K562 (cell line): ENCODE measurements around the gene LILRB3. TPM values are rescaled to one million over a fixed set of nuclear protein-coding genes. Genes with fewer than 3 reads are reported as not detected.

Experiments
- ARHGAP35 ChIP-seq: fragments of 450-650 bp; IDR thresholded peaks from 2 replicates; pipeline ENCODE4 v1.6.1; 2018; ENCODE audit not compliant: partially characterized antibody
- CREM ChIP-seq: IDR thresholded peaks from 2 replicates; pipeline ENCODE4 v1.6.1; 2014; ENCODE audit warnings: antibody characterized with exemption, low read depth
- FIP1L1 ChIP-seq: fragments of 200-400 bp; formaldehyde crosslinking; IDR thresholded peaks from 2 replicates; pipeline ENCODE4 v1.6.1; 2018; ENCODE audit warnings: mild to moderate bottlenecking, low read depth, low read length; ENCODE audit not compliant: poor library complexity, severe bottlenecking
- FOXJ3 ChIP-seq: sonication (generic); formaldehyde crosslinking; IDR thresholded peaks from 2 replicates; pipeline ENCODE4 v1.4.0; 2020; ENCODE audit warnings: mild to moderate bottlenecking, missing genetic modification reagents
- MIER1 ChIP-seq: fragments of 450-650 bp; IDR thresholded peaks from 2 replicates; pipeline ENCODE4 v1.6.1; 2016; ENCODE audit warnings: antibody characterized with exemption, mild to moderate bottlenecking, low read depth
- NFIC ChIP-seq: fragments of 450-650 bp; IDR thresholded peaks from 2 replicates; pipeline ENCODE4 v1.6.1; 2017; ENCODE audit warnings: mild to moderate bottlenecking, inconsistent platforms
- RBM14 ChIP-seq: fragments of 200-400 bp; formaldehyde crosslinking; IDR thresholded peaks from 2 replicates; pipeline ENCODE4 v1.6.1; 2018; ENCODE audit warnings: low read depth, mild to moderate bottlenecking, low read length, moderate library complexity, borderline replicate concordance; ENCODE audit not compliant: insufficient read depth
- SIX5 ChIP-seq, 2 experiments: IDR thresholded peaks; 2 replicates each; pipeline ENCODE4 v1.6.1; 2011; ENCODE audit warnings: low read length in 2 of 2, borderline replicate concordance in 1 of 2, low read depth in 1 of 2, mild to moderate bottlenecking in 1 of 2, moderate library complexity in 1 of 2; ENCODE audit not compliant: insufficient read depth in 1 of 2
- THRAP3 ChIP-seq: fragments of 450-650 bp; IDR thresholded peaks from 2 replicates; pipeline ENCODE4 v1.6.1; 2016; ENCODE audit warnings: mild to moderate bottlenecking, inconsistent platforms, borderline replicate concordance
- ZBTB34 ChIP-seq: fragments of 250-450 bp; sonication (Bioruptor Pico); IDR thresholded peaks from 2 replicates; pipeline ENCODE4 v1.8.0; 2021; ENCODE audit warnings: mild to moderate bottlenecking, moderate library complexity
- ZNF217 ChIP-seq: sonication (generic); formaldehyde crosslinking; IDR thresholded peaks from 2 replicates; pipeline ENCODE4 v1.8.0; 2022; ENCODE audit warnings: mild to moderate bottlenecking, missing genetic modification reagents
- ZNF239 ChIP-seq: fragments of 250-450 bp; sonication (Bioruptor Pico); IDR thresholded peaks from 2 replicates; pipeline ENCODE4 v1.4.0; 2020; ENCODE audit warnings: mild to moderate bottlenecking
- ZNF282 ChIP-seq: sonication (generic); formaldehyde crosslinking; IDR thresholded peaks from 2 replicates; pipeline ENCODE4 v1.8.1; 2023; ENCODE audit warnings: missing genetic modification reagents
- ZNF347 ChIP-seq: fragments of 450-650 bp; formaldehyde crosslinking; IDR thresholded peaks from 2 replicates; pipeline ENCODE4 v1.4.0; 2020; ENCODE audit warnings: low read depth, mild to moderate bottlenecking, moderate library complexity
- ZSCAN32 ChIP-seq: fragments of 450-650 bp; formaldehyde crosslinking; IDR thresholded peaks from 2 replicates; pipeline ENCODE4 v1.4.0; 2020; ENCODE audit warnings: mild to moderate bottlenecking, moderate library complexity
- polyA plus RNA-seq, 8 experiments: library from polyadenylated mRNA; depleted of rRNA in 4 of 8; stranded (reverse) in 5 of 8; unstranded in 3 of 8; fragments of >200 nt; fragmentation: Nextera tagmentation in 2 of 8; fragmentation: Illumina TruSeq in 1 of 8; extraction: Ambion mirVana in 2 of 8; extraction: Trizol in 1 of 8; gene quantifications; 2 replicates each; pipeline versions ENCODE4 v1.2.1 to v1.2.3, GENCODE V29; 2011 to 2014; ENCODE audit warnings: inconsistent platforms in 1 of 8, missing spikeins in 1 of 8
- total RNA-seq, 7 experiments: library from RNA; depleted of rRNA in 6 of 7; stranded (reverse); fragments of >200 nt in 6 of 7; fragmentation: Illumina TruSeq in 2 of 7; extraction: Trizol in 2 of 7; gene quantifications; 2 replicates each; pipeline versions ENCODE4 v1.2.1 to v1.2.3, GENCODE V29; 2011 to 2021; ENCODE audit warnings: low replicate concordance in 1 of 7
- TF ChIP-seq, protein P1 (sequence below): fragments of 200-400 bp; formaldehyde crosslinking; IDR thresholded peaks from 2 replicates; pipeline ENCODE4 v1.6.1; 2017; ENCODE audit warnings: mild to moderate bottlenecking, low read depth, low read length, moderate library complexity
- TF ChIP-seq, protein P2 (sequence below), 2 experiments: IDR thresholded peaks; 2 replicates each; pipeline ENCODE4 v1.6.1; 2011; ENCODE audit warnings: borderline replicate concordance in 1 of 2, control low read depth in 1 of 2, low read depth in 1 of 2, low read length in 1 of 2, mild to moderate bottlenecking in 1 of 2, mixed read lengths in 1 of 2, moderate library complexity in 1 of 2; ENCODE audit not compliant: insufficient read depth in 1 of 2, insufficient read length in 1 of 2, poor library complexity in 1 of 2, severe bottlenecking in 1 of 2; ENCODE audit errors: extremely low read depth in 1 of 2
- TF ChIP-seq, protein P3 (sequence below): fragments of 450-650 bp; IDR thresholded peaks from 2 replicates; pipeline ENCODE4 v1.6.1; 2017; ENCODE audit warnings: antibody characterized with exemption, mild to moderate bottlenecking

LILRB3 gene
- total and polyA plus RNA-seq, 9 of the 15 experiments (the other 6 are each of a cell fraction or from before 2014, with no cell fraction given), result 0.01 to 0.09 TPM; not detected in 7

- TF ChIP-seq SIX5 (IDR thresholded peaks at IDR 0.05; ENCODE audit: borderline replicate concordance in 1 of 2, insufficient read depth in 1 of 2, low read depth in 1 of 2, low read length in 2 of 2), result no peak
- 0 out of 2 replicates have a peak, but pooled peaks have one; percentile 26 for TF ChIP-seq RBM14
- no peak for TF ChIP-seq ZBTB34 (CRISPR knock-in tag)
- TF ChIP-seq ZNF282 (CRISPR knock-in tag), result no peak
- TF ChIP-seq ARHGAP35, result peak; percentile 5
- TF ChIP-seq ZNF347 (CRISPR knock-in tag), result no peak
- no peak for TF ChIP-seq ZNF239 (CRISPR knock-in tag)
- TF ChIP-seq FIP1L1, result peak; percentile 76
- no peak for TF ChIP-seq ZSCAN32
- no peak for TF ChIP-seq MIER1
- TF ChIP-seq, protein P1, sequence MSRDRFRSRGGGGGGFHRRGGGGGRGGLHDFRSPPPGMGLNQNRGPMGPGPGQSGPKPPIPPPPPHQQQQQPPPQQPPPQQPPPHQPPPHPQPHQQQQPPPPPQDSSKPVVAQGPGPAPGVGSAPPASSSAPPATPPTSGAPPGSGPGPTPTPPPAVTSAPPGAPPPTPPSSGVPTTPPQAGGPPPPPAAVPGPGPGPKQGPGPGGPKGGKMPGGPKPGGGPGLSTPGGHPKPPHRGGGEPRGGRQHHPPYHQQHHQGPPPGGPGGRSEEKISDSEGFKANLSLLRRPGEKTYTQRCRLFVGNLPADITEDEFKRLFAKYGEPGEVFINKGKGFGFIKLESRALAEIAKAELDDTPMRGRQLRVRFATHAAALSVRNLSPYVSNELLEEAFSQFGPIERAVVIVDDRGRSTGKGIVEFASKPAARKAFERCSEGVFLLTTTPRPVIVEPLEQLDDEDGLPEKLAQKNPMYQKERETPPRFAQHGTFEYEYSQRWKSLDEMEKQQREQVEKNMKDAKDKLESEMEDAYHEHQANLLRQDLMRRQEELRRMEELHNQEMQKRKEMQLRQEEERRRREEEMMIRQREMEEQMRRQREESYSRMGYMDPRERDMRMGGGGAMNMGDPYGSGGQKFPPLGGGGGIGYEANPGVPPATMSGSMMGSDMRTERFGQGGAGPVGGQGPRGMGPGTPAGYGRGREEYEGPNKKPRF, result 0 out of 2 replicates have a peak, but pooled peaks have one; percentile 46
- no peak for TF ChIP-seq NFIC
- TF ChIP-seq, protein P2, sequence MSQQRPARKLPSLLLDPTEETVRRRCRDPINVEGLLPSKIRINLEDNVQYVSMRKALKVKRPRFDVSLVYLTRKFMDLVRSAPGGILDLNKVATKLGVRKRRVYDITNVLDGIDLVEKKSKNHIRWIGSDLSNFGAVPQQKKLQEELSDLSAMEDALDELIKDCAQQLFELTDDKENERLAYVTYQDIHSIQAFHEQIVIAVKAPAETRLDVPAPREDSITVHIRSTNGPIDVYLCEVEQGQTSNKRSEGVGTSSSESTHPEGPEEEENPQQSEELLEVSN (IDR thresholded peaks at IDR 0.05; ENCODE audit: borderline replicate concordance in 1 of 2, extremely low read depth in 1 of 2, insufficient read depth in 1 of 2, insufficient read length in 1 of 2, low read depth in 1 of 2, low read length in 1 of 2, poor library complexity in 1 of 2, severe bottlenecking in 1 of 2), result no peak
- no peak for TF ChIP-seq CREM
- no peak for TF ChIP-seq THRAP3
- TF ChIP-seq, protein P3, sequence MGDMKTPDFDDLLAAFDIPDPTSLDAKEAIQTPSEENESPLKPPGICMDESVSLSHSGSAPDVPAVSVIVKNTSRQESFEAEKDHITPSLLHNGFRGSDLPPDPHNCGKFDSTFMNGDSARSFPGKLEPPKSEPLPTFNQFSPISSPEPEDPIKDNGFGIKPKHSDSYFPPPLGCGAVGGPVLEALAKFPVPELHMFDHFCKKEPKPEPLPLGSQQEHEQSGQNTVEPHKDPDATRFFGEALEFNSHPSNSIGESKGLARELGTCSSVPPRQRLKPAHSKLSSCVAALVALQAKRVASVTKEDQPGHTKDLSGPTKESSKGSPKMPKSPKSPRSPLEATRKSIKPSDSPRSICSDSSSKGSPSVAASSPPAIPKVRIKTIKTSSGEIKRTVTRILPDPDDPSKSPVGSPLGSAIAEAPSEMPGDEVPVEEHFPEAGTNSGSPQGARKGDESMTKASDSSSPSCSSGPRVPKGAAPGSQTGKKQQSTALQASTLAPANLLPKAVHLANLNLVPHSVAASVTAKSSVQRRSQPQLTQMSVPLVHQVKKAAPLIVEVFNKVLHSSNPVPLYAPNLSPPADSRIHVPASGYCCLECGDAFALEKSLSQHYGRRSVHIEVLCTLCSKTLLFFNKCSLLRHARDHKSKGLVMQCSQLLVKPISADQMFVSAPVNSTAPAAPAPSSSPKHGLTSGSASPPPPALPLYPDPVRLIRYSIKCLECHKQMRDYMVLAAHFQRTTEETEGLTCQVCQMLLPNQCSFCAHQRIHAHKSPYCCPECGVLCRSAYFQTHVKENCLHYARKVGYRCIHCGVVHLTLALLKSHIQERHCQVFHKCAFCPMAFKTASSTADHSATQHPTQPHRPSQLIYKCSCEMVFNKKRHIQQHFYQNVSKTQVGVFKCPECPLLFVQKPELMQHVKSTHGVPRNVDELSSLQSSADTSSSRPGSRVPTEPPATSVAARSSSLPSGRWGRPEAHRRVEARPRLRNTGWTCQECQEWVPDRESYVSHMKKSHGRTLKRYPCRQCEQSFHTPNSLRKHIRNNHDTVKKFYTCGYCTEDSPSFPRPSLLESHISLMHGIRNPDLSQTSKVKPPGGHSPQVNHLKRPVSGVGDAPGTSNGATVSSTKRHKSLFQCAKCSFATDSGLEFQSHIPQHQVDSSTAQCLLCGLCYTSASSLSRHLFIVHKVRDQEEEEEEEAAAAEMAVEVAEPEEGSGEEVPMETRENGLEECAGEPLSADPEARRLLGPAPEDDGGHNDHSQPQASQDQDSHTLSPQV, result no peak
- TF ChIP-seq ZNF217 (CRISPR knock-in tag), result no peak
- TF ChIP-seq FOXJ3 (CRISPR knock-in tag), result no peak
These were observed 13.6 kb downstream of the LILRB3 start (continued) for GRCh38 chr19:54209058-54209810.
